Erythroblast (primary cell): Measurements from ENCODE around the gene HDGFL2.

Experiments used
- GATA1 ChIP-seq: IDR thresholded peaks from 2 replicates; pipeline ENCODE4 v1.6.1; 2011; ENCODE audit warnings: low read depth, mild to moderate bottlenecking, control low read depth, low read length, moderate library complexity
- POLR2A ChIP-seq: IDR thresholded peaks from 2 replicates; pipeline ENCODE4 v1.6.1; 2011; ENCODE audit warnings: mild to moderate bottlenecking, low read length

- TF ChIP-seq GATA1 (no peak), POLR2A (no peak)
Measured at GRCh38 chr19:4467835-4468234, 4.3 kb upstream of the HDGFL2 start.
